Esophagus muscularis mucosa (tissue), 2 donors: ENCODE data around the gene PAK5.

Experiments
- EP300 ChIP-seq: sonication (generic); formaldehyde crosslinking; IDR thresholded peaks from one replicate; pipeline ENCODE4 v1.6.1; 2017; ENCODE audit warnings: antibody characterized with exemption
- POLR2A ChIP-seq: fragments of 450-650 bp; IDR thresholded peaks from one replicate; pipeline ENCODE4 v1.6.1; 2017; ENCODE audit warnings: antibody characterized with exemption, moderate library complexity, mild to moderate bottlenecking, low read depth

- TF ChIP-seq EP300 (no peak), POLR2A (no peak)
Observed at GRCh38 chr20:9792674-9793073, 46.2 kb downstream of the PAK5 start.
